BJ (cell line): ENCODE measurements around the gene SOX4. TPM values are rescaled to one million over a fixed set of nuclear protein-coding genes. Genes with fewer than 3 reads are reported as not detected.
A peak's percentile ranks its signal among the peaks of the same experiment; 100 is the strongest.

Experiments
- CTCF ChIA-PET: fragments of 350-600 bp; formaldehyde crosslinking; extraction: SDS; loops from one replicate; lab custom pipeline; 2021; ENCODE audit warnings: antibody characterized with exemption, inconsistent platforms; lab: Yijun Ruan, JAX
- POLR2A ChIA-PET: fragments of 300-600 bp; sonication (Branson Sonifier 250); formaldehyde crosslinking; extraction: SDS; loops from one replicate; lab custom pipeline; 2021; ENCODE audit warnings: antibody characterized with exemption; lab: Charles Lee
- DNase-seq: peaks from one replicate; pipeline ENCODE4 v3.0.0-alpha.2; 2011; ENCODE audit warnings: low read depth
- H3K27me3 ChIP-seq: 2 replicates; pipeline ENCODE4 v1.6.0; 2011; ENCODE audit warnings: low read length; ENCODE audit not compliant: control insufficient read depth, insufficient read depth
- H3K36me3 ChIP-seq: 2 replicates; pipeline ENCODE4 v1.5.1; 2011; ENCODE audit warnings: low read length; ENCODE audit not compliant: control insufficient read depth, insufficient read depth
- H3K4me3 ChIP-seq: 2 replicates; pipeline ENCODE4 v1.5.1; 2011; ENCODE audit warnings: low read depth, mild to moderate bottlenecking, control low read depth, low read length
- CTCF ChIP-seq: IDR thresholded peaks from 2 replicates; pipeline ENCODE4 v1.5.1; 2011; ENCODE audit warnings: low read depth, mild to moderate bottlenecking, control low read depth, inconsistent platforms, low read length, moderate library complexity; ENCODE audit not compliant: insufficient read depth
- polyA plus RNA-seq: library from polyadenylated mRNA; depleted of rRNA; stranded (reverse); fragments of >200 nt; gene quantifications from 2 replicates; pipeline ENCODE4 v1.2.3, GENCODE V29; 2011

The SOX4 gene
- polyA plus RNA-seq, 1 experiment, result 2.4 TPM

- Histone ChIP-seq H3K4me3 (peak overlapping the region; percentile 64), H3K36me3 (no peaks in the 10 kb centered on the region), H3K27me3 (no peaks in the 10 kb centered on the region)
- ChIA-PET POLR2A (interaction anchor here (0.6 to 1.0 kb wide), 2 partner anchors 1013 to 1029 kb away, joined by 4 to 5 read pairs; no protein-coding TSS in a partner anchor), CTCF (interaction anchor here (1.2 to 1.3 kb wide), 2 partner anchors 717 to 1033 kb away, joined by 4 to 5 read pairs; no protein-coding TSS in a partner anchor)
- DNase-seq, result no peak
- no peak for TF ChIP-seq CTCF
Measured at GRCh38 chr6:21592953-21593352, 598 bp upstream of the SOX4 start.

- ChIA-PET CTCF (interaction anchor here (0.6 to 1.3 kb wide), 5 partner anchors 553 to 1030 kb away, joined by 3 to 8 read pairs (median 4); no protein-coding TSS in a partner anchor), POLR2A (interaction anchor here (0.5 to 1.0 kb wide), 4 partner anchors 330 to 1233 kb away, joined by 4 to 17 read pairs (median 4); no protein-coding TSS in a partner anchor)
- Histone ChIP-seq H3K36me3 (no peaks in the 10 kb centered on the region), H3K4me3 (peak overlapping the region; percentile 64), H3K27me3 (no peaks in the 10 kb centered on the region)
- no peak for TF ChIP-seq CTCF
- no peak for DNase-seq
Measured at GRCh38 chr6:21593927-21594415, 420 bp downstream of the SOX4 start.

- ChIA-PET CTCF (interaction anchor here (0.6 to 1.7 kb wide), 8 partner anchors 481 to 1853 kb away, joined by 3 to 8 read pairs (median 3); no protein-coding TSS in a partner anchor), POLR2A (interaction anchor here (0.6 to 0.8 kb wide), 3 partner anchors 490 to 784 kb away, joined by 9 to 17 read pairs (median 14); no protein-coding TSS in a partner anchor)
- Histone ChIP-seq H3K4me3 (peak overlapping the region; percentile 64), H3K36me3 (no peaks in the 10 kb centered on the region), H3K27me3 (no peaks in the 10 kb centered on the region)
- no peak for DNase-seq
- no peak for TF ChIP-seq CTCF
Measured at GRCh38 chr6:21594416-21595281, 1.1 kb downstream of the SOX4 start.

GRCh38 chr6:21595285-21596144 lies 2.0 kb downstream of the SOX4 start:
- no peak for DNase-seq
- ChIA-PET CTCF (interaction anchor here (0.6 to 1.7 kb wide), 7 partner anchors 72 to 1852 kb away, joined by 3 to 4 read pairs (median 3); no protein-coding TSS in a partner anchor), POLR2A (no interaction called here)
- no peaks in the 10 kb centered on the region for H3K36me3 ChIP-seq
- H3K27me3 ChIP-seq, result no peaks in the 10 kb centered on the region
- H3K4me3 ChIP-seq, result peak overlapping the region; percentile 64
- TF ChIP-seq CTCF, result 0 out of 2 replicates have a peak, but pooled peaks have one; percentile 6
